AG10803 (cell line): Measurements from ENCODE around the gene NOSTRIN.

Source experiments
- DNase-seq: peaks from one replicate; pipeline ENCODE4 v3.0.0; 2010; ENCODE audit warnings: low read depth
- H3K4me3 ChIP-seq: 2 replicates; pipeline ENCODE4 v1.5.1; 2011; ENCODE audit warnings: mild to moderate bottlenecking, low read length, control low read depth
- CTCF ChIP-seq: conservative IDR thresholded peaks from 2 replicates; pipeline ENCODE4 v1.5.1; 2011; ENCODE audit warnings: mild to moderate bottlenecking, low read length, control low read depth, inconsistent platforms

NOSTRIN gene

DNA sequence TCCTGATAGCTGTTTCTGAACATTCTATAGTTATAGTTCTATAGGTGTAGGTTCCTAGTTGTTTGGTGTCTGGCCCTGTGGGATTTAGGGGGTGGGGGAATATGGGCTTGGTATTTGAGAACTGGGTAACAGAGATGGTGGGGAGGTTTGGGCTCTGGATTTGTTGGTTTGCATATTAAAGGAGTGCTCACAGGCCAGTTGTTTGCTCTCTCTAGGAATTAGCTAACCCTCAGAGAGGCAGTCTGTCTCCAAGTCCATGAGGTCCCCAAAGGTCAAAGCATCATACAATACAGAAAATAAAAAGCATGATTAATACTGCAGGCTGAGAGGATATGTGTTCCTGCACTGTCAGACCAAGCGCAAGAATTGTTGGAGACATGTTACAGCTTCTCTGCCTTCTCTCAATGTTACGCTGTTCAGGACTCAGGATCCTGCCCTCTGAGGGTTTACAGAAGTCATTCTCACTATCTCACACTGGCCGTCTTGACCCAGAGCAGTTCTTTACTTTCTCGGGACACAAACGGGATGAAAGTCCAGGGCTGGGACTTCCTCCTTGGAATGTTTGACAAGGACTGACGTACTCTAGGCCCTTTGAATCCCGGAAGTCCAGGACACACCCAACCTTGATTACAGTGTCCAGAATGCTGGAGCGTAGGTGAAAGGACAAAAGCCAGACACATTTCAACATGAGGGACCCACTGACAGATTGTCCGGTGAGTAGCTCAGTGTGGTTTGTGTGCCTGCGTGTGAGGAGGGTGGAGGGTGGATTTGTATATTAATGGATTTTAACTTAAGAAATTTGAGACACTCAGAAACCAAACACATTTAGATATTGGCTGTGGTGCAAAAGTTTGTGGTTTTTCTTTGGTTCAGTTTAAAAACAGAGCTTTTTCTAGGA is at the start of gene NOSTRIN:
NOSTRIN (plus strand) TSS at position 677 of the 898 bp plus-strand sequence; CDS start at position 687, 10 bp downstream.
- peak; percentile 46 for DNase-seq
- TF ChIP-seq CTCF = no peak
- H3K4me3 ChIP-seq = peak within 1 kb of the TSS; percentile 26; the same call in 1 of the 2 replicates

DNA sequence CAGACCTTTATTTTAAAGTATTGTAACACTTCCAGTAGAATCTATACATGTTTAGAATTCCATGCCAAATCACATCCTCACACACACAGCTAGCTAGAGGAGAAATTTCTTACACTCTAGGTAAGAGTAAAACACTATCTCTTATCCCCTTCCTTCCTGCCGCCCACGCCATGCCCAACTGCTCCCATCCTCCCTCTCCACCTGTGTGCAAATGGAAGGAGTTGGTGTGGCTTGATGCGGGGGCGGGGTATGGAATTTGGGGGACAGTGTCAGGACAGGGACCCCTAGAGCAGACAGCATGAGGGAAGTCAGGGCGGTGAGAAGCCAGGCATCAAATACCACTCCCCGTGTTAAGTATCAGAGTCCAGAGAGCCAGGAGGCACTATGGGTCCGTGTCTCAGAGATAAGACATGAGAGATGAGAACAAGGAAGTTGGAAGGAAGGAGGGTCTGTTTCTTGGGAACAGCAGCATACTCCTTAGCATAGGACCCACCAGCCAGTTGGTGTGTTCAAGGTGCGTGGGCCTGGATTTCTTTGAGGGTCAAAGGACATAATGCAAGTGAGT is 48.6 kb upstream of the NOSTRIN start:
- no peak for TF ChIP-seq CTCF
- no peak for DNase-seq
- no peak overlapping the region for H3K4me3 ChIP-seq

GRCh38 chr2:168757223-168757622 is 45.2 kb upstream of the NOSTRIN start:
- H3K4me3 ChIP-seq = no peak overlapping the region
- no peak for DNase-seq
- TF ChIP-seq CTCF = no peak

- DNase-seq = peak; percentile 63
- TF ChIP-seq CTCF = peak; percentile 76
- no peak overlapping the region for H3K4me3 ChIP-seq
Observed at GRCh38 chr2:168758970-168759820, 43.2 kb upstream of the NOSTRIN start.

DNA sequence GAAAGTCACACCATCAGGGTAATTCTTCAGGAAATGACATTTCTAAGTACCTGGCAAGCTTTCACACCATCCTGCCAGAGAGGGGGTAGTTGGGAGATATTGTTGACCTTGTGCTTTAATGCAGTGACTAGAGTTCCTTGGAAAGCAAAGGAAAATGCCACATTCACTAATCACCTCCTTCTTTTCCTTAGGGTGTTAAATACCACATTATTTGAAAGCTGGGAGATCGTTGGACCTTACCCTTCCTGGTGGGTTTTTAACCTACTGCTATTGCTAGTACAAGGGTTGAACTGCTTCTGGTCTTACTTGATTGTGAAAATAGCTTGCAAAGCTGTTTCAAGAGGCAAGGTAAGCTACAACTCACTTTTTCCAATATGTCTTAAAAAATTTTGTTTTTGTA is 37.0 kb upstream of the NOSTRIN start:
- no peak overlapping the region for H3K4me3 ChIP-seq
- DNase-seq = no peak
- no peak for TF ChIP-seq CTCF

DNA sequence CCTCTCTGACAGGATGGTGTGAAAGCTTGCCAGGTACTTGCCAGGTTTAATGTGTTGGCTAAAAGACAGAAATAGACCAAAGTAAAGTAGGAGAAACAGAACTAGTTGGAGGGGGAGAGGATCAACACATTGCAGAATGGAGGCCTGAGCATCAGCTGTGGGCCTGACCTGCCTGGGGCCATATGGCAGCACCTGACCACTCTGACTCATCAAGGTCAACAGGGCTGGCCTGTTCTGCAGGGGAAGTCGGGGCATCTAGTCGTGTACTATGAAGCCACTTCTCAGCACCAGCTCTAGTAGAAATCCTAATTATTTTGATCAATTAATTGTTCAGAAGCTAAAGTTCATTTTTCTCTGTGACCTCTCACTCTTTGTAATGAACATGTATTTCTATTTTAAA is 35.8 kb upstream of the NOSTRIN start:
- no peak for TF ChIP-seq CTCF
- no peak overlapping the region for H3K4me3 ChIP-seq
- no peak for DNase-seq
